GM21390 (cell line): ENCODE data around the gene ANKRD12.

ENCODE experiments used
- ATAC-seq: cut with Tn5 transposase; IDR thresholded peaks from one replicate; pipeline ENCODE4 v1.9.1; 2021; ENCODE audit not compliant: unreplicated experiment

The ANKRD12 gene

GRCh38 chr18:9181275-9181674 is 44.7 kb downstream of the ANKRD12 start:
- no peak for ATAC-seq

GRCh38 chr18:9182852-9183399 is 46.3 kb downstream of the ANKRD12 start:
- no peak for ATAC-seq

- ATAC-seq = no peak
Observed at GRCh38 chr18:9184998-9185613, 48.5 kb downstream of the ANKRD12 start.

- no peak for ATAC-seq
Observed at GRCh38 chr18:9188359-9189231, 52.0 kb downstream of the ANKRD12 start.

- no peak for ATAC-seq
Observed at GRCh38 chr18:9189491-9189890, 52.9 kb downstream of the ANKRD12 start.

GRCh38 chr18:9191658-9192256 is 55.2 kb downstream of the ANKRD12 start:
- ATAC-seq = no peak

GRCh38 chr18:9193031-9193430 is 56.5 kb downstream of the ANKRD12 start:
- no peak for ATAC-seq

- no peak for ATAC-seq
Observed at GRCh38 chr18:9196568-9196967, 60.0 kb downstream of the ANKRD12 start.

- no peak for ATAC-seq
Observed at GRCh38 chr18:9199681-9200080, 63.1 kb downstream of the ANKRD12 start.

- no peak for ATAC-seq
Observed at GRCh38 chr18:9201224-9201623, 64.6 kb downstream of the ANKRD12 start.

- ATAC-seq = no peak
Observed at GRCh38 chr18:9204659-9205058, 68.1 kb downstream of the ANKRD12 start.

- ATAC-seq = no peak
Observed at GRCh38 chr18:9206421-9206820, 69.8 kb downstream of the ANKRD12 start.

- ATAC-seq = no peak
Observed at GRCh38 chr18:9209279-9209678, 72.7 kb downstream of the ANKRD12 start.

- no peak for ATAC-seq
Observed at GRCh38 chr18:9210966-9211365, 74.4 kb downstream of the ANKRD12 start.

- ATAC-seq = no peak
Observed at GRCh38 chr18:9211955-9212354, 75.4 kb downstream of the ANKRD12 start.

- no peak for ATAC-seq
Observed at GRCh38 chr18:9215221-9215933, 78.8 kb downstream of the ANKRD12 start.

GRCh38 chr18:9216459-9216858 is 79.9 kb downstream of the ANKRD12 start:
- ATAC-seq = no peak

GRCh38 chr18:9217743-9218451 is 81.3 kb downstream of the ANKRD12 start:
- no peak for ATAC-seq

- ATAC-seq = no peak
Observed at GRCh38 chr18:9221040-9221439, 84.5 kb downstream of the ANKRD12 start.

GRCh38 chr18:9221661-9222060 is 85.1 kb downstream of the ANKRD12 start:
- no peak for ATAC-seq
